H54 (cell line): Measurements from ENCODE around the gene TMEM19.
"Not testable (repeated sequence)": the region's sequence is repeated elsewhere in the genome, so short reads cannot be mapped to it uniquely, and the experiment has no call there.

Experiments used
- DNase-seq: peaks from one replicate; pipeline ENCODE4 v3.0.0; 2011; ENCODE audit warnings: low spot score, mixed read lengths; ENCODE audit not compliant: insufficient read length
- FAIRE-seq: peaks from 3 replicates; lab custom pipeline; 2011; peaks lifted over from hg19 to GRCh38; lab: Jason Lieb, UNC
- POLR2A ChIP-seq: IDR thresholded peaks from 2 replicates; pipeline ENCODE4 v1.6.1; 2011; ENCODE audit warnings: low read depth, mild to moderate bottlenecking, low read length

The TMEM19 gene

GRCh38 chr12:71686658-71687025 is 760 bp downstream of the TMEM19 start:
- DNase-seq (no peak), FAIRE-seq (peak; percentile 45)
- TF ChIP-seq POLR2A = no peak

DNA sequence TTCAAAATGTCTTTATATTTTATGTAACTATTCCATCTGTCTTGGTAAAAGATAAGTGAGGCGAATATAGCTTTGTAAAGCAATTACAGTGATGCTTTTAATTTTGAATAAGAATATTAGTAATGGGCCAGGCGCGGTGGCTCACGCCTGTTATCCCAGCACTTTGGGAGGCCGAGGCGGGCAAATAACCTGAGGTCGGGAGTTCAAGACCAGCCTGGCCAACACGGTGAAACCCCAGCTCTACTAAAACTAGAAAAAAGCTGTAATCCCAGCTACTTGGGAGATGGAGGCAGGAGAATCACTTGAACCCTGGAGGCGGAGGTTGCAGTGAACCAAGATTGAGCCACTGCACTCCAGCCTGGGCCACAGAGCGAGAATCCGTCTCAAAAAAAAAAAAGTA is 1.3 kb downstream of the TMEM19 start:
- DNase-seq = not testable (repeated sequence)

GRCh38 chr12:71688961-71689570 is 3.2 kb downstream of the TMEM19 start:
- FAIRE-seq (peak; percentile 43), DNase-seq (no peak)
- TF ChIP-seq POLR2A = no peak

More for the DNA sequence above, 1.3 kb downstream of the TMEM19 start:
- FAIRE-seq = not testable (repeated sequence)

GRCh38 chr12:71691504-71692129 is 5.7 kb downstream of the TMEM19 start:
- no peak for FAIRE-seq
- TF ChIP-seq POLR2A = no peak

DNA sequence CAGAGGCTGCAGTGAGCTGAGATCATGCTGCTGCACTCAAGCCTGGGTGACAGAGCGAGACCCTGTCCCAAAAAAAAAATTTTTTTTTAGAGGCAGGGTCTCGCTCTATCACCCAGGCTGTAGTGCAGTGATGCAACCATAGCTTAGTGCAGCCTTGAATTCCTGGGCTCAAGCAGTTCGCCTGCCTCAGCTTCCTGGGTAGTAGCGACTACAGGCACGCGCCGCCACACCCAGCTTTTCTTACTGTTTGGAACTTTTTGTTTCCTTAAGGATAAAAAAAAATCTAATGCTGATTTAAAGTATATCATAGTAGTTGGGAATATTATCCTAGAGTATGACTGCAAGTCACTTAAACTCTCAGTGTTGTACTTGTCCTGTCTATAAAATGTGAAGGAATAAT is 7.2 kb downstream of the TMEM19 start:
- FAIRE-seq = no peak
- DNase-seq = no peak
- no peak for TF ChIP-seq POLR2A

More at GRCh38 chr12:71691504-71692129, 5.7 kb downstream of the TMEM19 start:
- no peak for DNase-seq

DNA sequence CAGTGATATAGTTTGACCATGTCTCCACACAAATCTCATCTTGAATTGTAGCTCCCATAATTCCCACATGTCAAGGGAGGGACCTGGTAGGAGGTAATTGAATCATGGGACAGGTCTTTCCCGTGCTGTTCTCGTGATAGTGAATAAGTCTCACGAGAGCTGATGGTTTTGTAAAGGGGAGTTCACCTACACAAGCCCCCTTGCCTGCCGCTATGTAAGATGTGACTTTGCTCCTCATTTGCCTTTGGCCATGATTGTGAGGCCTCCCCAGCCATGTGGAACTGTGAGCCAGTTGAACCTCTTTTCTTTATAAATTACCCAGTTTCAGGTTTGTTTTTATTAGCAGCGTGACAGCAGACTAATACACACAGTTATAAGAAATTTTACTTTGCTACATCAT is 7.8 kb downstream of the TMEM19 start:
- not testable (repeated sequence) for DNase-seq, FAIRE-seq

DNA sequence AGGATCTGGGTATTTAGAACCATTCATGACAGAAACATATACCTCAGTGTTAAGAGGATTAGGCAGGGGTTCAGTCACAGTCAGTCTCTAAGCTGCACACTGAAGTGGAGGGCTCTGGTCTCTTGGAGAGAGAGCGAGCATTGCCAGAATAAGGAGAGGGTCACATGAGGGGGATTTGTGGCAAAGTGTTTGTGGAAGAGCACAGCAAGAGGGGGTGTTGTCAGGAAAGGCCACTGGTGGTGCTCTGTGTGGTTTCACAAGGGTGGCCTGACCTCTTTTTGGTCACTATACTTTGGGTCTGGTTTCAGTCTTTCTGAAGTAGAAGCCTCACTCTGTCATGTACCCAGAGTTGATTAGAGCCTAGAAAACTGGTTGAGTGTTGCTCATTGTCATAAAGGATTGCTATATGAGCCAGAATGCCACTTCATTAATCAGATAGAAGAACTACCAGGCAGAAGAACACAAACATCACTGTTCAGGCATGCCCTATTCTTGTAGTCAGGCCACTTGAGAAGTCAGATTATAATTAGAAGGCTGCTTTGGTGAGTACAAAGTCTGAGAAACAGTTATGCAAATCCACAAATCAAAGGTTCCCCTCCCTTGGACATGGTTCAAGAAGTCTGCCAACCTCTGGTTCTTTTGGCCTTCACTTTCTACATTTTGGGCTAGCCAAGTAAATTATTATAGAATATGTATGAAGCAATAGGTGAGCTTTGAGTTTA is 8.4 kb downstream of the TMEM19 start:
- TF ChIP-seq POLR2A = no peak
- DNase-seq (no peak), FAIRE-seq (no peak)

- FAIRE-seq = no peak
- no peak for DNase-seq
- TF ChIP-seq POLR2A = no peak
Observed at GRCh38 chr12:71695782-71696181, 9.9 kb downstream of the TMEM19 start.

- FAIRE-seq, DNase-seq: not testable (repeated sequence)
Observed at GRCh38 chr12:71702181-71702580, 16.3 kb downstream of the TMEM19 start.

DNA sequence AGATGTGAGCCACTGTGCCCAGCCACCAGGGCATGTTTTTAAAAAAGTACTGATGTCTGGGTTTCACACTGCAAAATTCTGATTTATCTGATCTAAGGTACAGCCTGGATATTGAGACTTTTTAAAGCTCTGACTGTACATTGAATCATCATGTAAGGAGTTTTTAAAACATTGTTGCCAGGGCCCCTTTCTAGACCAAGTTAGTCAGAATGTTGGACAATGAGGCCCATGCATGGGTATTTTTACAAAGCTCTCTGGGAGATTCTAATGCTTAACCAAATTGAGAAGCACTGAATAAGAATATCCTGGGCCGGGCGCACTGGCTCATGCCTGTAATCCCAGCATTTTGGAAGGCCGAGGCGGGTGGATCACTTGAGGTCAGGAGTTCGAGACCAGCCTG is 16.7 kb downstream of the TMEM19 start:
- no peak for FAIRE-seq
- TF ChIP-seq POLR2A = no peak
- no peak for DNase-seq

- TF ChIP-seq POLR2A = no peak
- DNase-seq (no peak), FAIRE-seq (no peak)
Observed at GRCh38 chr12:71703206-71703605, 17.3 kb downstream of the TMEM19 start.

GRCh38 chr12:71704920-71705319 is 19.0 kb downstream of the TMEM19 start:
- DNase-seq = no peak
- no peak for FAIRE-seq
- no peak for TF ChIP-seq POLR2A

GRCh38 chr12:71708658-71709057 is 22.8 kb downstream of the TMEM19 start:
- no peak for TF ChIP-seq POLR2A
- DNase-seq (no peak), FAIRE-seq (no peak)

GRCh38 chr12:71710276-71711125 is 24.6 kb downstream of the TMEM19 start:
- FAIRE-seq = peak; percentile 100
- peak; percentile 47 for DNase-seq
- TF ChIP-seq POLR2A = no peak
